ENCODE data around the gene MYH14. TPM values are rescaled to one million over a fixed set of nuclear protein-coding genes. Genes with fewer than 3 reads are reported as not detected.

The MYH14 gene
- total RNA-seq, 4 donors from 2014 or later = 139 to 475 (median 333) TPM

DNA sequence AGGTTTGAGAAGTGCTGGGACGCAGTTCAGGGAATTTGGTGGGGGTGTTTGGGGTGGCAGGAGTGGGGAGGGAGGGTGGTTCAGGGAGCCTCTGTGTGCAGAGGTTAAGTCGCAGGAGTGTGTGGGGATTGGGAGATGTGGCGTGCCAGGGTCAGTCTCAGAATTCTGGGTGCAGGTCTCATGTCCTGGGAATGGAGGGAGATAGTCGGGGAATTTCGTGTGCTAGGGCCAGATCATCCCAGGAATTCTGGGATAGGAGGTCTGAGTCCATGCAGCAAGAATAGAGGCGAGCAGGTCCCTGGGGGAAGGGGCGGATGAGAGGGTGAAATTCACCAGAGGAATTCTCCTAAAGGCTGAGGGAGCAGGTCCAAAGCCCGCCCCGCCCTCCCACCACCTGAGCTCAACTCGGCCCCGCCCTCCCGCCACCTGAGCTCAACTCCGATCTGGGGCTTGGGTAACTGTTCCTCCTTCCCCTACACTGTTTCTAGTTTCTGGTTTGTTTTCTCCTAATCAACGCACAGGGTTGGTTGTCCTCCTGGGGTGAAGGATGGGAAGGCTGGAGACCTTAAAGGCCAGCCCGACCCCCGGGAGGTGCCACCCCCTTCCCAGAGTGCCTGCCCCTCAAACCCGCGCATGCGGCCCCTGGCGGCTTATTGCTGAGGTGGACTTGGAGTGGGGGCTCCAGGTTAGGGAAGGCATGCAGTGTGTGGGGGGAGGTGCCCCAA, 110.6 kb downstream of the MYH14 start:
- Histone ChIP-seq H3K4me3 (no peak overlapping the region), H3K36me3 (peaks cover 0 to 2% (median 0%) of the 10 kb centered on the region in 3 donors), H3K4me1 (peaks cover 0 to 4% (median 0%) of the 10 kb centered on the region in 4 donors), H3K27me3 (peaks cover 0 to 3% of the 10 kb centered on the region in 2 donors), H3K9me3 (peaks cover 0 to 4% (median 0%) of the 10 kb centered on the region in 4 donors), H3K27ac (no peak overlapping the region)
- no peak for TF ChIP-seq POLR2A (IDR thresholded peaks at IDR 0.05)
- TF ChIP-seq, protein P1, sequence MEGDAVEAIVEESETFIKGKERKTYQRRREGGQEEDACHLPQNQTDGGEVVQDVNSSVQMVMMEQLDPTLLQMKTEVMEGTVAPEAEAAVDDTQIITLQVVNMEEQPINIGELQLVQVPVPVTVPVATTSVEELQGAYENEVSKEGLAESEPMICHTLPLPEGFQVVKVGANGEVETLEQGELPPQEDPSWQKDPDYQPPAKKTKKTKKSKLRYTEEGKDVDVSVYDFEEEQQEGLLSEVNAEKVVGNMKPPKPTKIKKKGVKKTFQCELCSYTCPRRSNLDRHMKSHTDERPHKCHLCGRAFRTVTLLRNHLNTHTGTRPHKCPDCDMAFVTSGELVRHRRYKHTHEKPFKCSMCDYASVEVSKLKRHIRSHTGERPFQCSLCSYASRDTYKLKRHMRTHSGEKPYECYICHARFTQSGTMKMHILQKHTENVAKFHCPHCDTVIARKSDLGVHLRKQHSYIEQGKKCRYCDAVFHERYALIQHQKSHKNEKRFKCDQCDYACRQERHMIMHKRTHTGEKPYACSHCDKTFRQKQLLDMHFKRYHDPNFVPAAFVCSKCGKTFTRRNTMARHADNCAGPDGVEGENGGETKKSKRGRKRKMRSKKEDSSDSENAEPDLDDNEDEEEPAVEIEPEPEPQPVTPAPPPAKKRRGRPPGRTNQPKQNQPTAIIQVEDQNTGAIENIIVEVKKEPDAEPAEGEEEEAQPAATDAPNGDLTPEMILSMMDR (IDR thresholded peaks at IDR 0.05) = no peak
- peak in 1 of 3 donors; percentile 42 for DNase-seq

DNA sequence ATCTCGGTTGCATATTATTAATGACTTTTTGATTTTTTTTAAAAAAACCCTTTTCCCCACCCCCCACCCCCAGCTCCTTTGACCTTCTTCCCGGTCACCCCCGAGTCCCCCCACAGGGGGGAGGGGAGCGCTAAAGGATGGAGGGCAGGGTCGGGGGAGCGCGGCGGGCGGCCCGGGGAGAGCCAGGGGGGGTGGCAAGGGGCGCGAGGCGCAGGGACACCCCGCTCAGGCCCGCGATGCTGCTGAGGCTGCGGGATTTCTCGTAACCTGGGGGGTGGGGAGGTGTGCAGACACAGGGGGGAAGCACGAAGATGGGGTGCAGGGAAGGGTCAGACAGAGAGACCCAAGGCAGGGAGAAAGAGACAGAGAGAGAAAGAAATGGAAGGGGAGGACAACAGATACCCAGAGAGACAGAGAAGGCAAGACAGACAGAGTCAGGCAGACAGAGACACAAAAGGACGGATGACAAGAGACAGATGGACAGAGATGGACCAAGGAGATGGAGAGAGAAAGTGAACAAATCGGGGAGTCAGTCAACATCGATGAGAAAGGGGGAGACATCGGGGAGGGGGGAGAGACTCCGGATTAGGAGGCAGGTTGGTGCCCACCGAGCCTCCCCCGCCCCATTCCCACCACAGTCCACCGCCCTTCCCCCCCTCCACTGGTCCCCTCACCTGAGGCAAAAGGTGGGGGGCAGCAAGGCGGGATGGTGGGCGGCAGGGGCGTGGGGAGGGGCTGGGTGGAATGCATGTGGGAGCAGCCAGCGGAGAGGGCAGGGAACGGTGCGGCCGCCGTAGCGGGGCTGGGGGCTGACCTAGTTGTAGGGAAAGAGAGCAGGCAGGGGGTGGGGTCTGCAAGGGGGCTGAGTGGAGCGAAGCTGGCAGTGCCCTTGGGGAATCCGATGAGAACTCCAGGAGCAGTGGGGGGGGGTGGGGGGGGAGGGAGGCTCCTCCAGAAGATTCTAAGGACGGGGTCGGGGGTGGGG, 111.6 kb downstream of the MYH14 start:
- Histone ChIP-seq H3K4me3 (no peak overlapping the region), H3K9me3 (peaks cover 0 to 4% (median 0%) of the 10 kb centered on the region in 4 donors), H3K27ac (no peak overlapping the region), H3K4me1 (peaks cover 0 to 4% (median 0%) of the 10 kb centered on the region in 4 donors), H3K27me3 (peaks cover 0 to 3% of the 10 kb centered on the region in 2 donors), H3K36me3 (no peaks in the 10 kb centered on the region)
- no peak for TF ChIP-seq POLR2A (IDR thresholded peaks at IDR 0.05)
- TF ChIP-seq, protein P1 (IDR thresholded peaks at IDR 0.05) = no peak
- DNase-seq = peak in 1 of 3 donors; percentile 42

DNA sequence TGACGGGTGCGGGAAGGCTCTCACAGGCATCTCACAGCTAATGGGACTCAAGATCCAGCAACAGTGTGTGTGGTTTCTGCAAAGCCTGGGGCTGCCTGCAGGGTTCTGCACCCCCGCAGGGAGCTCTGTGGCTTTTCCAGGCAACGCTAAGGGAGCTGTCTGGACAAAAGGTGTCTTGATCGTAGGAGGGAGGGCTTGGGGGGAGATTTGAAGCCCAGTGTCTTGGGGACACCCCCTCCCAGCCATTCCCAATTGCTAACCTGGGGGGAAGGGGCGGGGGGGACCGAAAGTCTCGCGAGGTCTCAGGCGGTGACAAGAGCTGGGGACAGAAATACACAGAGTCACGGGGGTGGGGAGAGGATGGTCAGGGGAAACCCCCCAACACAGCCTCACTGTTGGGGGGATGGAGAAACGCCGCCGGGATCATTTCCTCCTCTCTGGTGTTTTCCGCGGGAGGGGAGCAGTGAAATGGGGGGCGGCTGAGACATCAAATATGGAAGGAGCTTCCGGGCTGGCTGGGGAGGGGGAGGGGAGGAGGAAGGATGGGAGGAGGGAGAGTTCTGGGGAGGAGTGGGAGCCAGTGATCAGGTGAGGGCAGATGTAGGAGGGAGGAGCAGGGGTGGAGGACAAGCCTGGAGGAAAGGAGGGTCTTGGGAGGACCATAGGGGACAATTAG, 112.5 kb downstream of the MYH14 start:
- DNase-seq = peak in 1 of 3 donors; percentile 42
- no peak overlapping the region for H3K27ac ChIP-seq
- H3K4me3 ChIP-seq = peak overlapping the region in 1 of 4 donors; percentile 6
- TF ChIP-seq, protein P1 (IDR thresholded peaks at IDR 0.05) = no peak
- TF ChIP-seq POLR2A (IDR thresholded peaks at IDR 0.05) = no peak
- peaks cover 0 to 3% of the 10 kb centered on the region in 2 donors for H3K27me3 ChIP-seq
- H3K36me3 ChIP-seq = no peaks in the 10 kb centered on the region
- peaks cover 0 to 4% (median 0%) of the 10 kb centered on the region in 4 donors for H3K4me1 ChIP-seq
- H3K9me3 ChIP-seq = peaks cover 0 to 4% (median 0%) of the 10 kb centered on the region in 4 donors

DNA sequence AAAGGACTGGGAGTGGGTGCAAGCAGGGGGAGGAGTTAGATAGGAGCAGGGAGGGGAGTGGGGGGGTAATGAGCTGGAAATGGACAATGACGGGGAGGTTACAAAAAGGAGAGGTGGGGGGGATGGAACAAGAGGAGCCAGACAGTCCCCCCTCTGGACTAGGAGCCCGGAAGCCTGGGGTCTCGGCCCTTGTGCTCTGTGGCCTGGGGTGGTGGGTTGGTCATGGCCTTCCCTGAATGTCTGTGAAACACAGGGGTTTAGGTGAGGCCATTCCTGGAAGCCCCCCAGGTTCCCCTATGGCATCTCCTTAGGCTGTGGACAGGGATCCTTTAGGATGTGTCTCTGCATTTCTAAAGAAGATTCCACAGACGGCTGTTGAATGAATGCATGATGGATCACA, 113.7 kb downstream of the MYH14 start:
- Histone ChIP-seq H3K27me3 (peaks cover 0 to 3% of the 10 kb centered on the region in 2 donors), H3K4me3 (no peak overlapping the region), H3K4me1 (peaks cover 0 to 4% (median 0%) of the 10 kb centered on the region in 4 donors), H3K9me3 (peaks cover 0 to 4% (median 0%) of the 10 kb centered on the region in 4 donors), H3K36me3 (no peaks in the 10 kb centered on the region), H3K27ac (no peak overlapping the region)
- no peak for DNase-seq
- TF ChIP-seq, protein P1 (IDR thresholded peaks at IDR 0.05) = no peak
- no peak for TF ChIP-seq POLR2A (IDR thresholded peaks at IDR 0.05)

DNA sequence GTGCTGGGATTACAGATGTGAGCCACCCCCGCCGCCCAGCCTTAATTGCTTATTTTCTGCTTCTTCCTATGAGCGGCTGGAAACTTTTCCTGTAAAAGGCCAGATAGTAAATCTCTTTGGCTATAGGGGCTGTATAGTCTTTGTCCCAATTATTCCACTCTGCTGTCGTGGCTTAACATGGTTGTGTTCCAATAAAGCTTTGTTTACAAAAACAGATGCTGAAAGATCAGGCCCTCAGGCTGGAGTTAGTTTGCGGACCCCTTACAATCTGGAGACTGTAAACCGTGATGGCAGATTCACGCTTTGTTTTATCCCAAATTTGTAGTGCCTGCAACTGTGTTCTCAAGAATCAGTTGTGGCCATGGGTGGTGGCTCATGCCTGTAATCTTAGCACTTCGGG, 115.0 kb downstream of the MYH14 start:
- peaks cover 0 to 4% (median 0%) of the 10 kb centered on the region in 4 donors for H3K9me3 ChIP-seq

More for the DNA sequence above, 115.0 kb downstream of the MYH14 start:
- Histone ChIP-seq H3K27ac (no peak overlapping the region), H3K4me1 (peaks cover 0 to 4% (median 0%) of the 10 kb centered on the region in 4 donors), H3K36me3 (no peaks in the 10 kb centered on the region), H3K4me3 (no peak overlapping the region), H3K27me3 (peaks cover 0 to 3% of the 10 kb centered on the region in 2 donors)
- no peak for TF ChIP-seq POLR2A (IDR thresholded peaks at IDR 0.05)
- TF ChIP-seq, protein P1 (IDR thresholded peaks at IDR 0.05) = no peak
- DNase-seq = no peak
